Measurements from ENCODE around the gene PLXDC2. TPM values are rescaled to one million over a fixed set of nuclear protein-coding genes. Genes with fewer than 3 reads are reported as not detected.

PLXDC2 gene
- total and polyA plus RNA-seq, 2 experiments from 2014 or later, result 39.9 to 52.2 TPM

DNA sequence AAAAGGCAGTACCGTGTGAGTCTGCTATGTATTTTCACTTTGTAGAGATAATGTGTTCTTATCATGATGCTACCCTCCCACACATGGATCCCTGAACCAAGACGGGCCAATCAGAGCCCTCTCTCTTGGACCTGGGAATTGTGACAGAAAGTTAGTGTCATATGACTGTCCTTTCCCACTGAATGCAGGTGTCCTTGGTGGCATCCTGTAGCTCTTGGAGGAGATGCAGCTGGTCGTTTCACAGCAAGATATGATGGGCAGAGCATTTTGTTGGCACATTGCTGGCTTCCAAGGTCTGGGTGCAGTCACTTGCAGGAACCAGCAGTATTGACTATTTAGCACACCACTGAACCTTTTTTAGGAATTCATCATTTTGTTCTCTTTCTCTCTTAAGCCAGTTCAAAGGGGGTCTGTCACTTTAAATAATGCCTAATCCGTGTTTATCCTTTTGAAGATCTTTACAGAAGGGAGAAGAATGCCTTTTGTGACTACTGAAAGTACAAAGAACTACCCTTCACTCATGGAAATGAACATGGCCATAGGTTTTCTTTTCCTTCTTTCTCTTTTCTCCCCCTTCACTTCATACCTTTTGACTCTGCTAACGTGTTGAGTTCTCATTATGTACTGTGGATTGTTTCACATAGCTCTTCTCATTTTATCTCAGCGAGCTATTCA lies 125.1 kb downstream of the PLXDC2 start:
- 65% methylated on average over 6 of the region's 6 CpGs for WGBS (ENCODE audit: low lambda C conversion rate, missing lambda C conversion rate)
- Histone ChIP-seq H3K36me3 (replicated peaks; ENCODE audit: insufficient read depth, low read depth) (no peaks in the 10 kb centered on the region), H4K20me1 (ENCODE audit: insufficient read depth, poor library complexity, severe bottlenecking) (no peaks in the 10 kb centered on the region), H3K9me2 (replicated peaks; ENCODE audit: insufficient read depth) (no peaks in the 10 kb centered on the region), H2AFZ (no peak overlapping the region), H3K27ac (no peak overlapping the region), H3K4me2 (no peak overlapping the region), H3K4me3 (no peak overlapping the region), H3K4me1 (ENCODE audit: insufficient read depth) (no peaks in the 10 kb centered on the region), H3K9me3 (ENCODE audit: low read depth) (no peaks in the 10 kb centered on the region), H3K79me2 (no peaks in the 10 kb centered on the region), H3K27me3 (no peaks in the 10 kb centered on the region)
- TF ChIP-seq EZH2phosphoT487 (IDR thresholded peaks at IDR 0.05; ENCODE audit: low read depth, severe bottlenecking, unreplicated experiment) (no peak), EZH2 (IDR thresholded peaks at IDR 0.05; ENCODE audit: borderline replicate concordance) (no peak)
- TF ChIP-seq, protein P1, sequence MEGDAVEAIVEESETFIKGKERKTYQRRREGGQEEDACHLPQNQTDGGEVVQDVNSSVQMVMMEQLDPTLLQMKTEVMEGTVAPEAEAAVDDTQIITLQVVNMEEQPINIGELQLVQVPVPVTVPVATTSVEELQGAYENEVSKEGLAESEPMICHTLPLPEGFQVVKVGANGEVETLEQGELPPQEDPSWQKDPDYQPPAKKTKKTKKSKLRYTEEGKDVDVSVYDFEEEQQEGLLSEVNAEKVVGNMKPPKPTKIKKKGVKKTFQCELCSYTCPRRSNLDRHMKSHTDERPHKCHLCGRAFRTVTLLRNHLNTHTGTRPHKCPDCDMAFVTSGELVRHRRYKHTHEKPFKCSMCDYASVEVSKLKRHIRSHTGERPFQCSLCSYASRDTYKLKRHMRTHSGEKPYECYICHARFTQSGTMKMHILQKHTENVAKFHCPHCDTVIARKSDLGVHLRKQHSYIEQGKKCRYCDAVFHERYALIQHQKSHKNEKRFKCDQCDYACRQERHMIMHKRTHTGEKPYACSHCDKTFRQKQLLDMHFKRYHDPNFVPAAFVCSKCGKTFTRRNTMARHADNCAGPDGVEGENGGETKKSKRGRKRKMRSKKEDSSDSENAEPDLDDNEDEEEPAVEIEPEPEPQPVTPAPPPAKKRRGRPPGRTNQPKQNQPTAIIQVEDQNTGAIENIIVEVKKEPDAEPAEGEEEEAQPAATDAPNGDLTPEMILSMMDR (IDR thresholded peaks at IDR 0.05; ENCODE audit: poor library complexity), result no peak
- DNase-seq (ENCODE audit: low spot score), result no peak

DNA sequence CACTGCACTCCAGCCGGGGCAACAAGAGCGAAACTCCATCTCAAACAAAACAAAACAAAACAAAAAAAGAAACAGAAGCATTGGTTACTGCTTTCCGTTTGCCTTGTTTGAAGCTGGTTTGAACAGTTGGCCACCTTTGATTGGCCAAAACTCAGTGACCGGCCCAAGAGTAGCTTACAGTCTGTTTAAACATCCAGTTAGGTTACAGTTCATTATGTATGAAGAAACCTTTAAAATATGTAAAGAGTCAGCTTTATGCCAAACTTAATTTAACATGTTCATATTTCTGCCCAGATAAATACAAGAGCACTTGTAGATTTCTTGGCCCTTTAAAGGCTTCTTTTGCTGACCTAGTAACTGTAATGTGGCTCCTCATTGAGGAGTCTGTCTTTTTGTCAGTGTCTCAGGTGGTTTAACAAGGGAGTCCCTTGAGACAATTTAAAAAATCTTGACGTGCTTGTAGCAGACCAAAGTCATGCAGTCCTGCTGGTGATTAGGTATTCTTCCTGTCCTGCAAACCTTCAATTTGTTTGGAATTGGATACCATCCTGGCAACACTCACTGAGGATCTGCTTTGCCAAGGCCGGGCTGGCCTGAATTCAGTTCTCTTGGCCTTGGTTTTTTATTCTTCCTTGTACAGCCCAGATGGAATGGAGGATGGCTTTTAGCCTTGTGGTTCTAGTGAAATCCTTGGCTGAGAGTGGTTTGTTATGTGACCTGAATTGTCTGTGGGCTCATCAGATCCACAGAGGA lies 128.9 kb downstream of the PLXDC2 start:
- DNase-seq (ENCODE audit: low spot score), result no peak

DNA sequence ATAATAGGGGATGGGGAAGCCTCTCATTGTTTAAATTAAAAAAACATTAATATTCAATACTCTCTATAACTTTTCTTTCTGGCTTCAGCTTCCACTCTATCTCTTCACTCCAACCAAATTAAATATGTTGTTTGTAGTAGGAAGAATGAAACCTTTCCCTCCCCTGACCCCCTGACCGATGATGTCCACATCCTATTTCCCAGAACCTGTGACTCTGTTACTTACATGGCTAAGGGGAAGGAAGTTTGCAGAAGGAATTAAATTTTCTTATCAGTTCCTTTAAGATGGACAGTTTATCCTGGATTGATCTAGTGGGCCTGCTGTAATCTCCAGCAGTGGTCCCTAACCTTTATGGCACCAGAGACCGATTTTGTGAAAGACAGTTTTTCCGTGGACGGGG lies 130.0 kb downstream of the PLXDC2 start:
- Histone ChIP-seq H3K4me2 (no peak overlapping the region), H3K9me2 (replicated peaks; ENCODE audit: insufficient read depth) (no peaks in the 10 kb centered on the region), H3K36me3 (replicated peaks; ENCODE audit: insufficient read depth, low read depth) (no peaks in the 10 kb centered on the region), H3K4me1 (ENCODE audit: insufficient read depth) (no peaks in the 10 kb centered on the region), H3K27ac (no peak overlapping the region), H3K4me3 (no peak overlapping the region), H3K27me3 (no peaks in the 10 kb centered on the region), H3K79me2 (no peaks in the 10 kb centered on the region), H2AFZ (no peak overlapping the region), H3K9me3 (ENCODE audit: low read depth) (no peaks in the 10 kb centered on the region), H4K20me1 (ENCODE audit: insufficient read depth, poor library complexity, severe bottlenecking) (no peaks in the 10 kb centered on the region)
- WGBS (ENCODE audit: low lambda C conversion rate, missing lambda C conversion rate), result 85% methylated on average over 4 of the region's 4 CpGs
- no peak for TF ChIP-seq EZH2phosphoT487 (IDR thresholded peaks at IDR 0.05; ENCODE audit: low read depth, severe bottlenecking, unreplicated experiment)
- no peak for TF ChIP-seq EZH2 (IDR thresholded peaks at IDR 0.05; ENCODE audit: borderline replicate concordance)
- DNase-seq (ENCODE audit: low spot score), result no peak

More for the DNA sequence above, 128.9 kb downstream of the PLXDC2 start:
- no peak overlapping the region for H2AFZ ChIP-seq
- H3K4me3 ChIP-seq, result no peak overlapping the region
- no peaks in the 10 kb centered on the region for H3K9me3 ChIP-seq (ENCODE audit: low read depth)
- H3K4me1 ChIP-seq (ENCODE audit: insufficient read depth), result no peaks in the 10 kb centered on the region
- H3K27me3 ChIP-seq, result no peaks in the 10 kb centered on the region
- no peaks in the 10 kb centered on the region for H3K36me3 ChIP-seq (replicated peaks; ENCODE audit: insufficient read depth, low read depth)
- no peak overlapping the region for H3K27ac ChIP-seq
- H3K79me2 ChIP-seq, result no peaks in the 10 kb centered on the region
- TF ChIP-seq EZH2phosphoT487 (IDR thresholded peaks at IDR 0.05; ENCODE audit: low read depth, severe bottlenecking, unreplicated experiment), result no peak
- TF ChIP-seq, protein P1 (IDR thresholded peaks at IDR 0.05; ENCODE audit: poor library complexity), result no peak
- TF ChIP-seq EZH2 (IDR thresholded peaks at IDR 0.05; ENCODE audit: borderline replicate concordance), result no peak
- no peaks in the 10 kb centered on the region for H4K20me1 ChIP-seq (ENCODE audit: insufficient read depth, poor library complexity, severe bottlenecking)
- no peaks in the 10 kb centered on the region for H3K9me2 ChIP-seq (replicated peaks; ENCODE audit: insufficient read depth)
- H3K4me2 ChIP-seq, result no peak overlapping the region
- WGBS (ENCODE audit: low lambda C conversion rate, missing lambda C conversion rate), result 87% methylated on average over 6 of the region's 6 CpGs

GRCh38 chr10:19946791-19947190 lies 130.6 kb downstream of the PLXDC2 start:
- no peak overlapping the region for H3K4me3 ChIP-seq
- H3K4me1 ChIP-seq (ENCODE audit: insufficient read depth), result no peaks in the 10 kb centered on the region
- H3K9me3 ChIP-seq (ENCODE audit: low read depth), result no peaks in the 10 kb centered on the region
- no peaks in the 10 kb centered on the region for H3K36me3 ChIP-seq (replicated peaks; ENCODE audit: insufficient read depth, low read depth)
- DNase-seq (ENCODE audit: low spot score), result no peak
- H3K9me2 ChIP-seq (replicated peaks; ENCODE audit: insufficient read depth), result no peaks in the 10 kb centered on the region
- TF ChIP-seq EZH2 (IDR thresholded peaks at IDR 0.05; ENCODE audit: borderline replicate concordance) (no peak), EZH2phosphoT487 (IDR thresholded peaks at IDR 0.05; ENCODE audit: low read depth, severe bottlenecking, unreplicated experiment) (no peak)
- TF ChIP-seq, protein P1 (IDR thresholded peaks at IDR 0.05; ENCODE audit: poor library complexity), result no peak
- H3K27me3 ChIP-seq, result no peaks in the 10 kb centered on the region
- no peaks in the 10 kb centered on the region for H4K20me1 ChIP-seq (ENCODE audit: insufficient read depth, poor library complexity, severe bottlenecking)
- H3K4me2 ChIP-seq, result no peak overlapping the region
- H3K79me2 ChIP-seq, result no peaks in the 10 kb centered on the region
- H2AFZ ChIP-seq, result no peak overlapping the region
- no peak overlapping the region for H3K27ac ChIP-seq
- 96% methylated on average over 8 of the region's 8 CpGs for WGBS (ENCODE audit: low lambda C conversion rate, missing lambda C conversion rate)

Measured in hepatocyte (in vitro differentiated cells).